ENCODE results near the gene SLC44A1.

The SLC44A1 gene

GRCh38 chr9:105390871-105391270, 146.4 kb downstream of the SLC44A1 start:
- no CpG with 5 or more reads among the region's 3 CpGs for WGBS (ENCODE audit: insufficient coverage)
- Histone ChIP-seq H3K36me3 (ENCODE audit: control insufficient read depth in 4 of 4, insufficient read depth in 4 of 4, low read length in 3 of 4) (peaks cover 0 to under 1% (median 0%) of the 10 kb centered on the region in 4 experiments), H3K27me3 (replicated peaks in 2 of 5; ENCODE audit: control insufficient read depth in 4 of 5, insufficient read depth in 5 of 5, low read length in 4 of 5) (no peaks in the 10 kb centered on the region), H3K27ac (ENCODE audit: insufficient read depth in 1 of 2, low read depth in 1 of 2, low read length in 2 of 2, poor library complexity in 1 of 2, severe bottlenecking in 2 of 2) (no peak overlapping the region), H3K9me3 (ENCODE audit: control extremely low read depth in 1 of 5, control insufficient read depth in 4 of 5, insufficient read depth in 2 of 5, low read depth in 1 of 5, low read length in 4 of 5) (no peaks in the 10 kb centered on the region), H3K4me3 (ENCODE audit: control insufficient read depth in 1 of 7, extremely low read depth in 1 of 7, insufficient read depth in 4 of 7, low read depth in 2 of 7, low read length in 6 of 7) (no peak overlapping the region), H3K4me1 (ENCODE audit: control extremely low read depth in 1 of 4, control insufficient read depth in 4 of 4, insufficient read depth in 4 of 4, low read length in 3 of 4) (no peaks in the 10 kb centered on the region)
- ChIA-PET CTCF (interaction anchor here (1.5 kb wide), 1 partner anchor 9 kb away, joined by 3 read pairs; no protein-coding TSS in a partner anchor), POLR2A (no interaction called here)
- no peak for DNase-seq

- Histone ChIP-seq H3K4me1 (ENCODE audit: control extremely low read depth in 1 of 4, control insufficient read depth in 4 of 4, insufficient read depth in 4 of 4, low read length in 3 of 4) (no peaks in the 10 kb centered on the region), H3K27ac (ENCODE audit: insufficient read depth in 1 of 2, low read depth in 1 of 2, low read length in 2 of 2, poor library complexity in 1 of 2, severe bottlenecking in 2 of 2) (no peak overlapping the region), H3K36me3 (ENCODE audit: control insufficient read depth in 4 of 4, insufficient read depth in 4 of 4, low read length in 3 of 4) (no peaks in the 10 kb centered on the region), H3K4me3 (ENCODE audit: control insufficient read depth in 1 of 7, extremely low read depth in 1 of 7, insufficient read depth in 4 of 7, low read depth in 2 of 7, low read length in 6 of 7) (no peak overlapping the region), H3K27me3 (replicated peaks in 2 of 5; ENCODE audit: control insufficient read depth in 4 of 5, insufficient read depth in 5 of 5, low read length in 4 of 5) (no peaks in the 10 kb centered on the region), H3K9me3 (ENCODE audit: control extremely low read depth in 1 of 5, control insufficient read depth in 4 of 5, insufficient read depth in 2 of 5, low read depth in 1 of 5, low read length in 4 of 5) (no peaks in the 10 kb centered on the region)
- no peak for DNase-seq
- ChIA-PET POLR2A (no interaction called here), CTCF (interaction anchor here (1.5 kb wide), 1 partner anchor 9 kb away, joined by 3 read pairs; no protein-coding TSS in a partner anchor)
- no CpG with 5 or more reads among the region's 1 CpG for WGBS (ENCODE audit: insufficient coverage)
Observed at GRCh38 chr9:105391288-105391687, 146.8 kb downstream of the SLC44A1 start.

GRCh38 chr9:105392531-105392930, 148.1 kb downstream of the SLC44A1 start:
- H3K27ac ChIP-seq (ENCODE audit: insufficient read depth in 1 of 2, low read depth in 1 of 2, low read length in 2 of 2, poor library complexity in 1 of 2, severe bottlenecking in 2 of 2): no peak overlapping the region
- no peak overlapping the region for H3K4me3 ChIP-seq (ENCODE audit: control insufficient read depth in 1 of 7, extremely low read depth in 1 of 7, insufficient read depth in 4 of 7, low read depth in 2 of 7, low read length in 6 of 7)
- WGBS (ENCODE audit: insufficient coverage): 100% methylated on average over 1 of the region's 1 CpG
- CTCF ChIA-PET: interaction anchor here (1.5 kb wide), 1 partner anchor 11 kb away, joined by 3 read pairs; no protein-coding TSS in a partner anchor
- no peaks in the 10 kb centered on the region for H3K36me3 ChIP-seq (ENCODE audit: control insufficient read depth in 4 of 4, insufficient read depth in 4 of 4, low read length in 3 of 4)
- no peaks in the 10 kb centered on the region for H3K27me3 ChIP-seq (replicated peaks in 2 of 5; ENCODE audit: control insufficient read depth in 4 of 5, insufficient read depth in 5 of 5, low read length in 4 of 5)
- POLR2A ChIA-PET: interaction anchor here (0.5 kb wide), 1 partner anchor 308 kb away, joined by 3 read pairs; no protein-coding TSS in a partner anchor
- H3K9me3 ChIP-seq (ENCODE audit: control extremely low read depth in 1 of 5, control insufficient read depth in 4 of 5, insufficient read depth in 2 of 5, low read depth in 1 of 5, low read length in 4 of 5): no peaks in the 10 kb centered on the region
- H3K4me1 ChIP-seq (ENCODE audit: control extremely low read depth in 1 of 4, control insufficient read depth in 4 of 4, insufficient read depth in 4 of 4, low read length in 3 of 4): no peaks in the 10 kb centered on the region
- DNase-seq: no peak

- ChIA-PET POLR2A (no interaction called here), CTCF (interaction anchor here (1.3 kb wide), 1 partner anchor 536 kb away, joined by 3 read pairs; no protein-coding TSS in a partner anchor)
- Histone ChIP-seq H3K27me3 (replicated peaks in 2 of 5; ENCODE audit: control insufficient read depth in 4 of 5, insufficient read depth in 5 of 5, low read length in 4 of 5) (no peaks in the 10 kb centered on the region), H3K36me3 (ENCODE audit: control insufficient read depth in 4 of 4, insufficient read depth in 4 of 4, low read length in 3 of 4) (no peaks in the 10 kb centered on the region), H3K9me3 (ENCODE audit: control extremely low read depth in 1 of 5, control insufficient read depth in 4 of 5, insufficient read depth in 2 of 5, low read depth in 1 of 5, low read length in 4 of 5) (no peaks in the 10 kb centered on the region), H3K4me3 (ENCODE audit: control insufficient read depth in 1 of 7, extremely low read depth in 1 of 7, insufficient read depth in 4 of 7, low read depth in 2 of 7, low read length in 6 of 7) (no peak overlapping the region), H3K4me1 (ENCODE audit: control extremely low read depth in 1 of 4, control insufficient read depth in 4 of 4, insufficient read depth in 4 of 4, low read length in 3 of 4) (no peaks in the 10 kb centered on the region), H3K27ac (ENCODE audit: insufficient read depth in 1 of 2, low read depth in 1 of 2, low read length in 2 of 2, poor library complexity in 1 of 2, severe bottlenecking in 2 of 2) (no peak overlapping the region)
- DNase-seq: no peak
- WGBS (ENCODE audit: insufficient coverage): no CpG with 5 or more reads among the region's 4 CpGs
Observed at GRCh38 chr9:105393576-105394344, 149.3 kb downstream of the SLC44A1 start.

GRCh38 chr9:105396441-105396840, 152.0 kb downstream of the SLC44A1 start:
- Histone ChIP-seq H3K27ac (ENCODE audit: insufficient read depth in 1 of 2, low read depth in 1 of 2, low read length in 2 of 2, poor library complexity in 1 of 2, severe bottlenecking in 2 of 2) (no peak overlapping the region), H3K4me1 (ENCODE audit: control extremely low read depth in 1 of 4, control insufficient read depth in 4 of 4, insufficient read depth in 4 of 4, low read length in 3 of 4) (no peaks in the 10 kb centered on the region), H3K36me3 (ENCODE audit: control insufficient read depth in 4 of 4, insufficient read depth in 4 of 4, low read length in 3 of 4) (no peaks in the 10 kb centered on the region), H3K9me3 (ENCODE audit: control extremely low read depth in 1 of 5, control insufficient read depth in 4 of 5, insufficient read depth in 2 of 5, low read depth in 1 of 5, low read length in 4 of 5) (no peaks in the 10 kb centered on the region), H3K27me3 (replicated peaks in 2 of 5; ENCODE audit: control insufficient read depth in 4 of 5, insufficient read depth in 5 of 5, low read length in 4 of 5) (no peaks in the 10 kb centered on the region), H3K4me3 (ENCODE audit: control insufficient read depth in 1 of 7, extremely low read depth in 1 of 7, insufficient read depth in 4 of 7, low read depth in 2 of 7, low read length in 6 of 7) (no peak overlapping the region)
- DNase-seq: no peak
- POLR2A ChIA-PET: interaction anchor here (0.6 kb wide), 1 partner anchor 190 kb away, joined by 3 read pairs; no protein-coding TSS in a partner anchor
- WGBS (ENCODE audit: insufficient coverage): 100% methylated on average over 1 of the region's 3 CpGs
- CTCF ChIA-PET: no interaction called here

GRCh38 chr9:105396901-105397300, 152.4 kb downstream of the SLC44A1 start:
- Histone ChIP-seq H3K27me3 (replicated peaks in 2 of 5; ENCODE audit: control insufficient read depth in 4 of 5, insufficient read depth in 5 of 5, low read length in 4 of 5) (no peaks in the 10 kb centered on the region), H3K4me3 (ENCODE audit: control insufficient read depth in 1 of 7, extremely low read depth in 1 of 7, insufficient read depth in 4 of 7, low read depth in 2 of 7, low read length in 6 of 7) (no peak overlapping the region), H3K36me3 (ENCODE audit: control insufficient read depth in 4 of 4, insufficient read depth in 4 of 4, low read length in 3 of 4) (no peaks in the 10 kb centered on the region), H3K9me3 (ENCODE audit: control extremely low read depth in 1 of 5, control insufficient read depth in 4 of 5, insufficient read depth in 2 of 5, low read depth in 1 of 5, low read length in 4 of 5) (no peaks in the 10 kb centered on the region), H3K27ac (ENCODE audit: insufficient read depth in 1 of 2, low read depth in 1 of 2, low read length in 2 of 2, poor library complexity in 1 of 2, severe bottlenecking in 2 of 2) (no peak overlapping the region), H3K4me1 (ENCODE audit: control extremely low read depth in 1 of 4, control insufficient read depth in 4 of 4, insufficient read depth in 4 of 4, low read length in 3 of 4) (no peaks in the 10 kb centered on the region)
- ChIA-PET CTCF (interaction anchor here (0.9 kb wide), 1 partner anchor 13 kb away, joined by 3 read pairs; no protein-coding TSS in a partner anchor), POLR2A (no interaction called here)
- no peak for DNase-seq
- 83% methylated on average over 1 of the region's 3 CpGs for WGBS (ENCODE audit: insufficient coverage)

- no peak for DNase-seq
- ChIA-PET POLR2A (interaction anchor here (0.8 kb wide), 1 partner anchor 13 kb away, joined by 3 read pairs; no protein-coding TSS in a partner anchor), CTCF (interaction anchor here (0.9 kb wide), 1 partner anchor 17 kb away, joined by 3 read pairs; no protein-coding TSS in a partner anchor)
- peaks cover 0 to 8% (median 0%) of the 10 kb centered on the region in 4 experiments for H3K4me1 ChIP-seq (ENCODE audit: control extremely low read depth in 1 of 4, control insufficient read depth in 4 of 4, insufficient read depth in 4 of 4, low read length in 3 of 4)
- H3K9me3 ChIP-seq (ENCODE audit: control extremely low read depth in 1 of 5, control insufficient read depth in 4 of 5, insufficient read depth in 2 of 5, low read depth in 1 of 5, low read length in 4 of 5): no peaks in the 10 kb centered on the region
- no peak overlapping the region for H3K4me3 ChIP-seq (ENCODE audit: control insufficient read depth in 1 of 7, extremely low read depth in 1 of 7, insufficient read depth in 4 of 7, low read depth in 2 of 7, low read length in 6 of 7)
- H3K27me3 ChIP-seq (replicated peaks in 2 of 5; ENCODE audit: control insufficient read depth in 4 of 5, insufficient read depth in 5 of 5, low read length in 4 of 5): no peaks in the 10 kb centered on the region
- WGBS (ENCODE audit: insufficient coverage): 100% methylated on average over 1 of the region's 2 CpGs
- H3K27ac ChIP-seq (ENCODE audit: insufficient read depth in 1 of 2, low read depth in 1 of 2, low read length in 2 of 2, poor library complexity in 1 of 2, severe bottlenecking in 2 of 2): no peak overlapping the region
- no peaks in the 10 kb centered on the region for H3K36me3 ChIP-seq (ENCODE audit: control insufficient read depth in 4 of 4, insufficient read depth in 4 of 4, low read length in 3 of 4)
Observed at GRCh38 chr9:105399117-105399516, 154.7 kb downstream of the SLC44A1 start.

All from common myeloid progenitor, CD34-positive (primary cell).